ENCODE measurements around the gene NOM1.

The NOM1 gene

DNA sequence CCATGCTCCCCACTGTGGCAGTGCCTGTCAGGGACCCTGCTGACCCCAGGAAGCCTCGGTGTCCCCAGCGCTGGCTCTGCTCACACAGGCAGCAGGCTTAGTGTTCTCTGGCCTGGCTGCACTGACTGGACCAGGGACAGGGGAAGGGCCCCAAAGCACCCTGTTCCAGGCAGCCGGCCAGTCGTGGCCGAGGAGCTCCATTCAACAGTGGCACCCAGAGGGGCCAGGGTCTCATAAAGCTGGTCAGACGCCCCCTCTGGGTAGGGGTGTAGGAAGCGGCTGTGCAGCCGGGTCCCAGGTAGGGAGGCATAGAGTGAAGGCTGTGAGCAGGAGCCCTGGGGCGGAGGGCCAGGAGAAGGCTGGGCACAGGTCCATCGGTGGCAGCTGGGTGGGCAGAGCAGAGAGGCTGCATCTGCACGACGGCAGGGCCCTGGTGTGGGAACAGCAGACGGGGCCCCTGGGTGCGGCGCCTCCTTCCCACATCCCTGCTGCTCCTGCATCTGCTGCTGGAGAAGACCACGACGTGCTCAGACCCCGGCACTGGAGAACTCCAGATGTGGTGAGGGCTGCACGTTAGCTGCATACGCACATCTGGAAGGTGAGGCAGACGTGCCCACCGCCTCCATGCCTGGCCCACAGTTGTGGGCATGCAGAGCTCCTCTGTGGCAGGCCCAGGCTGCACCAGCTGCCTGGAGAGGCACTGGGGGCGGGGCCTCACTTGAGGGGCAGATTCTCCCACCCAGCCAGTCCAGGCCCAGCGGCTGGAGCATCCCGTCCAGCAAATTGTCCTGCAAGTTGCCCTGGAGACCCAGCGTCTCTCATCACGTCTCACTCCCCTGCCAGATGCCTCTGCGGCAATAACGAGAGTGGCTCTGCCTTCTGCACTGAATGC, 35.8 kb downstream of the NOM1 start:
- no peak for DNase-seq (ENCODE audit: low spot score)
- TF ChIP-seq, protein P1, sequence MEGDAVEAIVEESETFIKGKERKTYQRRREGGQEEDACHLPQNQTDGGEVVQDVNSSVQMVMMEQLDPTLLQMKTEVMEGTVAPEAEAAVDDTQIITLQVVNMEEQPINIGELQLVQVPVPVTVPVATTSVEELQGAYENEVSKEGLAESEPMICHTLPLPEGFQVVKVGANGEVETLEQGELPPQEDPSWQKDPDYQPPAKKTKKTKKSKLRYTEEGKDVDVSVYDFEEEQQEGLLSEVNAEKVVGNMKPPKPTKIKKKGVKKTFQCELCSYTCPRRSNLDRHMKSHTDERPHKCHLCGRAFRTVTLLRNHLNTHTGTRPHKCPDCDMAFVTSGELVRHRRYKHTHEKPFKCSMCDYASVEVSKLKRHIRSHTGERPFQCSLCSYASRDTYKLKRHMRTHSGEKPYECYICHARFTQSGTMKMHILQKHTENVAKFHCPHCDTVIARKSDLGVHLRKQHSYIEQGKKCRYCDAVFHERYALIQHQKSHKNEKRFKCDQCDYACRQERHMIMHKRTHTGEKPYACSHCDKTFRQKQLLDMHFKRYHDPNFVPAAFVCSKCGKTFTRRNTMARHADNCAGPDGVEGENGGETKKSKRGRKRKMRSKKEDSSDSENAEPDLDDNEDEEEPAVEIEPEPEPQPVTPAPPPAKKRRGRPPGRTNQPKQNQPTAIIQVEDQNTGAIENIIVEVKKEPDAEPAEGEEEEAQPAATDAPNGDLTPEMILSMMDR (IDR thresholded peaks at IDR 0.05; ENCODE audit: borderline replicate concordance, control extremely low read depth, extremely low read depth, insufficient read depth, missing control alignments) = no peak
- in situ Hi-C loops (cut with MboI; ENCODE audit: low sequenced_read_pairs, unreplicated experiment) = no loop called here

DNA sequence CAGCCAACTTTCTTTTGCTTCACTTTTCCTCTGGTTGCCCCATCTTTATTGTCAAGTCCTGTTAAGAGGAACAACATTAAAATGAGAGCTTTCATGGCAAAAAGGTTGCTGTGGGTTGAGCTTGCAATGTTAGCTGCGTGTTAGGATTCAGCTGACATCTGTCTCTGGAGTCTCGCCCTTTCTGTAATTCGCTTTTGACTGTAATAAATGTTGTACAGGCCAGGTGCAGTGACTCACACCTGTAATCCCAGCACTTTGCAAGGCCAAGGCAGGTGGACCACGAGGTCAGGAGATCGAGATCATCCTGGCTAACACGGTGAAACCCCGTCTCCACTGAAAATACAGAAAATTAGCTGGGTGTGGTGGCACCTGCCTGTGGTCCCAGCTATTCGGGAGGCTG, 36.9 kb downstream of the NOM1 start:
- TF ChIP-seq, protein P1 (IDR thresholded peaks at IDR 0.05; ENCODE audit: borderline replicate concordance, control extremely low read depth, extremely low read depth, insufficient read depth, missing control alignments) = no peak
- in situ Hi-C loops (cut with MboI; ENCODE audit: low sequenced_read_pairs, unreplicated experiment) = no loop called here

DNA sequence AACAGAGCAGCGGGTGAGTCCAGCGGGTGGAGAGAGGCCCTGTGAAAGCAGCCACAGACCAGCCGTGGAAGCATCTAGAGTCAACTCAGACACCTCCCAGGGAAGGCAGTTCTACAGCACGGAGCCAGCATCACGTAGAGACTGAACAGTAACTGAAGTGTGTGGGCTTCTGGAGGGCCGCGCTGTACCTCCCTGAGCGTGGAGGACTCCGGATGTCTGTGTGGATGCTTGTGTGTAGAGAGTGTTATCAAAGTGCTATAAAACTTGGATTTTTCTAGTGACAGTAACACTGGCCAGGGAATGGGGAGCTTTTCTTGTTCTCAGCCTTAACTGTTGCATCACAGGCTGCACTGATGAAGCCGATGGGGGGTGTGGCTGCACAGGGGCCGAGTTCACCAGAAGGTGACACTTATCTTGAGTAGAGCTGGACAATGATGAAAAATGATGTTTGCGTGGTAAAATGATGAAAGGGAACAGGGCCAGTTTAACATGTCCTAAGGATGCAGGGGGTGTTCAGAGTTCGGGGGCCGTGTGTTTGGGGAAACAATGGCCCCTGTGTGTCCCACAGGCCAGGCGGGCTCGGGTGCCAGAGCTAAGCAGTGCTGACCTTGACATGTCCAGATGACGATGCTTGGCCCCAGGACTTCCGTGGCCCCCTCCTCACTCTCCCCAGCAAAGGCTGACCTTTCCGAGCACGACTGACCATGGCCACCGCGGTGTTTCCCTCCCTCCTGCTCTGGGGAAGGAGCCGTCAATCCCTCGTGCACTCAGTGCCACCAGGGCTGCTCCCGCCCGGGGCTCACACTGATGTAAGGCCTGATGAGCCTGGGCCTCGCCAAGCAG, 39.1 kb downstream of the NOM1 start:
- in situ Hi-C loops (cut with MboI; ENCODE audit: low sequenced_read_pairs, unreplicated experiment) = no loop called here
- DNase-seq (ENCODE audit: low spot score) = no peak
- TF ChIP-seq, protein P1 (IDR thresholded peaks at IDR 0.05; ENCODE audit: borderline replicate concordance, control extremely low read depth, extremely low read depth, insufficient read depth, missing control alignments) = no peak

More for the DNA sequence above, 36.9 kb downstream of the NOM1 start:
- no peak for DNase-seq (ENCODE audit: low spot score)

DNA sequence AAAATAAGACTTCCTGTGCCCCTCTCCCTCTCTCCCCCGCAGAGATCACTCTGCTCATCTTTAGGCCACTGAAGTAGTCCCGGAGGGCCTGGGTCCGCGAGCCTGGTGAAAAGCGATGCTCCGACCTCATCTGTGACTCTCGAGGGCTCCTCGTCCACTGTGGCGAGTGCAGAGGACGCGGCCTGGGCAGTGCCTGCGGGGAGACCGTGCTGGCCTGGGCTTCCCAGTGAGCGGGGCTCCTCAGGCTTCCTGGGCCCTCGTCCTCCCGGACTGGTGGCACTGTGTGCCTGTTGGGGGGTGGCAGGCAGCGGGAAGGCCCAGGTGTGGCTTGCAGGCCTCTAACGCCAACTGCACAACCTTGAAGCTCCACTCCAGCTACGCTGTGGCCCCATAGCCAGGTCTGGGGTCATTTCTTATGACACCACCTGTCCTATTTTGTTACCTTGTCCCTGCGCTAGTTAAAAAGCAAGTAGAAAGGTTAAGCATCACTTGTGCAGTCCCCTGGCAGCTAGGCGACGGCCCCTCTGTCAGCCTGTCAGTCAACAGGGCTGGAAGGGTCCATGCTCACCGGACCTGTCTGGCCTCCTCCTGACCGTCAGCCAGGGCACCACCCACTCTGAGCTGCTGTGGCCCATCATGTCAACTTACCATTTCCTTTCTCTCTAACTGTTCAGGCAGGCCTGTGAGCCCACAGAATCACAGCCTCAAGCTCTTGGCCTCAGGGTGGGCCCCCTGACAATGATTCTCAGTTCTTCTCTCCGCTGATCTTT, 40.4 kb downstream of the NOM1 start:
- no peak for DNase-seq (ENCODE audit: low spot score)
- in situ Hi-C loops (cut with MboI; ENCODE audit: low sequenced_read_pairs, unreplicated experiment) = no loop called here
- TF ChIP-seq, protein P1 (IDR thresholded peaks at IDR 0.05; ENCODE audit: borderline replicate concordance, control extremely low read depth, extremely low read depth, insufficient read depth, missing control alignments) = no peak

DNA sequence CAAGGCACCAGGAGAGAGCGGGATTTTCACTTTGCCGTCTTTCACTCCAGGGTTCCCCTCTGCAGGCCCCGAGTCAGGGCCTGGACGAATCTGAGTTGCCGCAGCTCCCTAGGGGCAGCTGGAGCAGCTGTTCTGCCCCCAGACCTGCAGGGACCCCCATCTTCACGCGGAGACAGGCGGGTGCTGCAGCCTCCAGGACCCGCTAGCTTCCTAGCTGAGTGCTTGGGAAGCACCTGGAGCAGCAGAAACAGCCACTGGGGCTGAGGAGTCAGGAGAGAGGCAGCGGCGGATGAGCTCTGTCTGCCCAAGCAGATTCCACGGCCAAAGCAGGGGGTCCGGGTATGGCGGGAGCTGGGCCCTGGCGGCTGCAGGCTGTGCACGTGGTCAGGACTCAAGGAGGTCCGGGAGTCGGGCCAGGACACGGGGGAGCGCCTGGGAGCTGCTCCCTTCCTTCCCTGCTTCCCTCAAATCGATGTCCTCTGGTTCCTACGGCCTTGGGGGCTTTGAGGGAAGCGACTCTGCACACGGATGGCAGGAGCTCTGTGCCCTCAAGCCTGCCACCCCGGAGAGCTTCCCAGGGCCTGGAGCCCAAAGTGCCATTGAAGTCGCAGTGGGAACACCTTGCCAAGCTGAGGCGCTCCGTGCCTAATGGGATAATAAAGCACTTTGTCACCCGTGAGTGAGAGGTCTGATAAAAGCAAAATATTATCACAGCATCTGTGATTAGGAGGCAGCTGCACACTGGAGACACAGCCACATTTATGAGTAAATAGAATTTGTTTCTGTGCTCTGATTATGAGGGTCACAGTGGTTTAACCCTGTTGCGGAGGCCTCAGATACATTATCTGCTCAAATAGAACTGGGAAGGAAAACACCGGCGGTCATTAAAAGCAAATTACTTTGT, 43.8 kb downstream of the NOM1 start:
- in situ Hi-C loops (cut with MboI; ENCODE audit: low sequenced_read_pairs, unreplicated experiment) = no loop called here
- no peak for DNase-seq (ENCODE audit: low spot score)
- TF ChIP-seq, protein P1 (IDR thresholded peaks at IDR 0.05; ENCODE audit: borderline replicate concordance, control extremely low read depth, extremely low read depth, insufficient read depth, missing control alignments) = no peak

Data from GM13976 (cell line).